Subcutaneous abdominal adipose tissue (tissue), 5 donors: ENCODE measurements around the gene CLEC1A.

Source experiments
- H3K27ac ChIP-seq: one replicate; pipeline ENCODE4 v1.7.0; 2013; ENCODE audit warnings: low read depth, mild to moderate bottlenecking, inconsistent platforms, low read length, moderate library complexity
- H3K27me3 ChIP-seq, 5 donors: one replicate each; pipeline ENCODE4 v1.7.0; 2013; ENCODE audit warnings: low read length in 5 of 5, inconsistent platforms in 1 of 5; ENCODE audit not compliant: control insufficient read depth in 5 of 5, insufficient read depth in 4 of 5
- H3K36me3 ChIP-seq, 5 donors: one replicate each; pipeline ENCODE4 v1.7.0; 2013; ENCODE audit warnings: low read length in 5 of 5; ENCODE audit not compliant: control insufficient read depth in 5 of 5, insufficient read depth in 5 of 5
- H3K4me1 ChIP-seq, 5 donors: one replicate each; pipeline ENCODE4 v1.7.0; 2013; ENCODE audit warnings: low read length in 5 of 5, mild to moderate bottlenecking in 3 of 5, moderate library complexity in 1 of 5; ENCODE audit not compliant: control insufficient read depth in 5 of 5, insufficient read depth in 5 of 5
- H3K4me3 ChIP-seq, 5 donors: one replicate each; pipeline ENCODE4 v1.7.0; 2013; ENCODE audit warnings: low read length in 5 of 5, low read depth in 1 of 5
- H3K9ac ChIP-seq, 5 donors: one replicate each; pipeline ENCODE4 v1.7.0; 2013; ENCODE audit warnings: low read length in 5 of 5, mild to moderate bottlenecking in 4 of 5, moderate library complexity in 3 of 5
- H3K9me3 ChIP-seq, 5 donors: one replicate each; pipeline ENCODE4 v1.7.0; 2013; ENCODE audit warnings: low read length in 5 of 5; ENCODE audit not compliant: control insufficient read depth in 5 of 5
- donor health status: healthy.
- donor health status: healthy.
- donor health status: healthy.
- donor health status: healthy.
- donor health status: healthy.

The CLEC1A gene

GRCh38 chr12:10102322-10102721 lies 3.5 kb upstream of the CLEC1A start:
- no peak overlapping the region for H3K4me3 ChIP-seq
- no peaks in the 10 kb centered on the region for H3K36me3 ChIP-seq
- H3K27ac ChIP-seq, result no peak overlapping the region
- no peaks in the 10 kb centered on the region for H3K9me3 ChIP-seq
- H3K4me1 ChIP-seq, result peaks cover 0 to 20% (median 8%) of the 10 kb centered on the region in 5 donors
- H3K27me3 ChIP-seq, result no peaks in the 10 kb centered on the region
- no peak overlapping the region for H3K9ac ChIP-seq

- H3K4me1 ChIP-seq, result peaks cover 0 to 20% (median 8%) of the 10 kb centered on the region in 5 donors
- H3K4me3 ChIP-seq, result no peak overlapping the region
- no peak overlapping the region for H3K27ac ChIP-seq
- no peaks in the 10 kb centered on the region for H3K9me3 ChIP-seq
- no peaks in the 10 kb centered on the region for H3K27me3 ChIP-seq
- H3K36me3 ChIP-seq, result no peaks in the 10 kb centered on the region
- no peak overlapping the region for H3K9ac ChIP-seq
Measured at GRCh38 chr12:10101648-10102220, 2.9 kb upstream of the CLEC1A start.

DNA sequence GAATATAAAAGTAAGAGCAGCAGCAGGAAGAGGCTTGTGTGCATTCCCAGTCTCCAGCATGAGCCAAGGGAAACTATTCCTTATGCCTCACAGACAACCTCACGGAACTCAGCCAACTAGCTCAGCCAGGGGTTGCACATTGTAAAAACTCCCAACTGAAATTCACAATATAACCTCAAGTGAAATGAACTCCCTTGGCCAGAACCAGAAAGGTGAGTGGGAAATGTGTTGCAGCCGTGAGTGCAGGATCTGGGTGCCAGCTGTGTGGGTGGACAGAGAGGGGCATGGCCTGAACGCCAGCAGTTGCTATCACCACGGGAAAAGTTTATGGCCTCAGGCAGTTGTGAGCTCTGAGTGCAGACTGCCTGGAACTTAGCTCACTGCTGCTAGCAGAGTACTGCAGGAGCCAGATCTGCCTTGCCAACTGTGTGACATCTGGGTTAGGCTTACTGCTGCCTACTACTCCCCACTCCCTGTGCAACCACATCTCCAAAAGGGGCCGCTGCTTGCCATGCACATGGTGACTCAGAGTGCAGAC lies 2.3 kb upstream of the CLEC1A start:
- H3K4me1 ChIP-seq, result peaks cover 0 to 20% (median 8%) of the 10 kb centered on the region in 5 donors
- no peak overlapping the region for H3K4me3 ChIP-seq
- H3K9ac ChIP-seq, result peak overlapping the region in 1 of 5 donors; percentile 31
- no peak overlapping the region for H3K27ac ChIP-seq
- H3K9me3 ChIP-seq, result no peaks in the 10 kb centered on the region
- no peaks in the 10 kb centered on the region for H3K27me3 ChIP-seq
- no peaks in the 10 kb centered on the region for H3K36me3 ChIP-seq

- peak overlapping the region in 4 of 5 donors; percentile 43 to 72 (median 58) for H3K4me3 ChIP-seq
- no peaks in the 10 kb centered on the region for H3K36me3 ChIP-seq
- no peaks in the 10 kb centered on the region for H3K9me3 ChIP-seq
- no peaks in the 10 kb centered on the region for H3K27me3 ChIP-seq
- peaks cover 0 to 40% (median 8%) of the 10 kb centered on the region in 5 donors for H3K4me1 ChIP-seq
- H3K27ac ChIP-seq, result peak overlapping the region; percentile 78
- peak overlapping the region in 2 of 5 donors; percentile 7 to 78 for H3K9ac ChIP-seq
Measured at GRCh38 chr12:10097521-10097920, 1.3 kb downstream of the CLEC1A start.

DNA sequence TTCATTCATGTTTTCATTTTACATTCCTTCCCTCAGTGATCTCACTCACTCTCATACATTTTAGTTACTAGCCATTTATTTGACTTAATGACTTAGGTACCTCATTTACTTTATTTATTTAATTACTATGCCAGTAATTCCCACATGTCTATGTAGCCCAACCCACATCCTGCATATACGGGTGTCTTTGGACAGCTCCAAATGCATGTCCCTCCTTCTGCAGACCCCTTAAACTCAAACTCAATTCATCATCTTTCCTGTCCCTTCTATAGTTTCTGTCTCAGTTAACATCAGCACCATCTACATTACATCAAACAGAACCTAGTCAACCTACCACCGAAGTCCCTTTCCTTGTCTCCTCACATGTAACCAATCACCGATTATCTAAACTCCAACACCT lies 2.8 kb downstream of the CLEC1A start:
- Histone ChIP-seq H3K9me3 (no peaks in the 10 kb centered on the region), H3K9ac (no peak overlapping the region), H3K27me3 (no peaks in the 10 kb centered on the region), H3K4me1 (peaks cover 0 to 30% (median 4%) of the 10 kb centered on the region in 5 donors), H3K36me3 (no peaks in the 10 kb centered on the region), H3K27ac (peak overlapping the region; percentile 78), H3K4me3 (peak overlapping the region in 3 of 5 donors; percentile 51 to 72 (median 66))

GRCh38 chr12:10094646-10095395 lies 4.0 kb downstream of the CLEC1A start:
- peak overlapping the region in 1 of 5 donors; percentile 28 for H3K9ac ChIP-seq
- H3K27ac ChIP-seq, result peak overlapping the region; percentile 78
- H3K9me3 ChIP-seq, result no peaks in the 10 kb centered on the region
- H3K27me3 ChIP-seq, result no peaks in the 10 kb centered on the region
- H3K36me3 ChIP-seq, result no peaks in the 10 kb centered on the region
- peak overlapping the region in 1 of 5 donors; percentile 17 for H3K4me3 ChIP-seq
- peaks cover 0 to 28% (median 0%) of the 10 kb centered on the region in 5 donors for H3K4me1 ChIP-seq

DNA sequence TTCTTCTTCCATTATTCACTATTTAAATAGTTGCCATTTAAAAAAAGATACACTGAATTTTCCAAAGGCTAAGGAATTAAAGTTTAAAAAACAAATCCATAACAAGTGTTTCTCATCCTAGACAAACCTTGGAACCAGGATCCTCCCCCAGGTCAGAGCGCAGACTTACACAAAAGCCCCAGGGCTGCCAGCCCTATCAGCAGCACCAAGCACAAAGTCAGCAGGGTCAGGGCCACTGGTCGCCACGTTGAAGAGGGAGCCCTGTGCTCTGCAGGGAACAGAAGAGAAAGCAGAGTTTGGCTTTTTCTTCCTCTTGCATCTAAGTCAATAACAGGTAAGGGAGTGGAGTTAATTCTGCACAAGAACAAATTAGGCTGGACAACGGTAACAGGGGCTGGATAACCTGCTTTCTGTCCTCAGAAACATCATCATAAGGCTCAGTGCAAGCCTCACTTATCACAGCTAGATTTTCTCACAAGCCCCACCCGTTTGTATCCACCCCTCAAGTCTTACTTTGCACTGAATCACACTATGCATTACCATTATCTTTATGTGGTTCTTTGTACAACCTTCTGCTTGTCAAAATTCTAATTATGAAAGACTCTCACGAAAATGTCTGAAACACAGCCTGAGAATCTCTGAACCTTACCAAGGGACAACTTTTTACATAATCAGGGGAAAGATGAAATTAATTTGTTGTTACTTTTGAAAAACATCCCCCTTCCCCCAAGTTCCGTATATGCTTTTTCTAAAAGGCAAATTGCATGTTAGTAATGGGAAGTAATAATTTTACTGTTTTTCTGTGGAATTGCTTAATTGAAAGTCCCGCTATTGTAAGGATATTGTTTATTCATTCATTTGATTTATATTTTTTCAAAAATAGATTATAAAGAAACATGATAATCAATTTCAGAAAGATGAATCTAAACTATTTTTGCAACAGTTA lies 9.6 kb downstream of the CLEC1A start:
- Histone ChIP-seq H3K36me3 (no peaks in the 10 kb centered on the region), H3K27me3 (no peaks in the 10 kb centered on the region), H3K9me3 (peaks cover 0 to under 1% (median 0%) of the 10 kb centered on the region in 5 donors), H3K4me3 (no peak overlapping the region), H3K4me1 (peaks cover 0 to 20% (median 2%) of the 10 kb centered on the region in 5 donors), H3K27ac (no peak overlapping the region), H3K9ac (no peak overlapping the region)

GRCh38 chr12:10088031-10088430 lies 10.8 kb downstream of the CLEC1A start:
- Histone ChIP-seq H3K36me3 (no peaks in the 10 kb centered on the region), H3K9ac (no peak overlapping the region), H3K27ac (no peak overlapping the region), H3K4me3 (no peak overlapping the region), H3K4me1 (peaks cover 0 to 10% (median 2%) of the 10 kb centered on the region in 5 donors), H3K9me3 (peaks cover 0 to 6% (median 0%) of the 10 kb centered on the region in 5 donors), H3K27me3 (no peaks in the 10 kb centered on the region)

DNA sequence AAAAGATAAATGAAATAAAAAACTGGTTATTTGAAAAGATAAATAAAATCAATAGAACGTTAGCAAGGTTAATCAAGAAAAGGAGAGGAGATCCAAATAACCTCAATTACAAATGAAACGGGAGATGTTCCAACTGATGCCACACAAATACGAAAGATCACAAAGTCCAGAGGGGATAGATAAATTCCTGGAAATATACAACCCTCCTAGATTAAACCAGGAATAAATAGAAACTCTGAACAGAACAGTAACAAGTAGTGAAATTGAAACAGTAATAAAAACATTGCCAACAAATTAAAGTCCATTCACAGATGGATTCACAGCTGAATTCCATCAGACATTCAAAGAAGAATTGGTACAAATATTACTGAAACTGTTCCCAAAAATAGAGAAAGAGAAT lies 12.4 kb downstream of the CLEC1A start:
- Histone ChIP-seq H3K27ac (no peak overlapping the region), H3K4me3 (no peak overlapping the region), H3K4me1 (peaks cover 0 to 21% (median 2%) of the 10 kb centered on the region in 5 donors), H3K27me3 (peaks cover 0 to 3% (median 0%) of the 10 kb centered on the region in 5 donors), H3K36me3 (no peaks in the 10 kb centered on the region), H3K9ac (no peak overlapping the region), H3K9me3 (peaks cover 0 to 6% (median 0%) of the 10 kb centered on the region in 5 donors)
